ENCODE data around the gene DACH1. TPM values are rescaled to one million over a fixed set of nuclear protein-coding genes. Genes with fewer than 3 reads are reported as not detected.

The DACH1 gene
- total RNA-seq, 4 donors from 2014 or later, result 1.0 to 6.3 (median 2.4) TPM

DNA sequence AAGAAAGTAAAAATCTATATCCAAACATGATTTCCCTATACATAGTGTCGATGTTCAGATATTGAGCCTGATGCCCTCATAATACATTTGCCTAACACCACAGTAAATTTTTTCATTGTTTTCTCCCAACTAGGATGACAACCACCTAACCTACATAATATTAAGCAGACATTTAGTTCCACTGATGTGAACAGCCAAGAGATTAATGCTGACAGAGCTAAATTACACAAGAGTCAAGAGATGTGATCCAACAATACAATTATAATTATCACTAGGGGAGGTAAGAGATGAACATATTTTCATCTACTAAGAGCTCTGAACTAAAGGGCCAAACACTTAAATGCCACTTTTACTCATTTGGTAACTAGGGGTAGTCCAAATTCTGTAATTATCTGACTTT is 145.9 kb downstream of the DACH1 start:
- TF ChIP-seq, protein P1, sequence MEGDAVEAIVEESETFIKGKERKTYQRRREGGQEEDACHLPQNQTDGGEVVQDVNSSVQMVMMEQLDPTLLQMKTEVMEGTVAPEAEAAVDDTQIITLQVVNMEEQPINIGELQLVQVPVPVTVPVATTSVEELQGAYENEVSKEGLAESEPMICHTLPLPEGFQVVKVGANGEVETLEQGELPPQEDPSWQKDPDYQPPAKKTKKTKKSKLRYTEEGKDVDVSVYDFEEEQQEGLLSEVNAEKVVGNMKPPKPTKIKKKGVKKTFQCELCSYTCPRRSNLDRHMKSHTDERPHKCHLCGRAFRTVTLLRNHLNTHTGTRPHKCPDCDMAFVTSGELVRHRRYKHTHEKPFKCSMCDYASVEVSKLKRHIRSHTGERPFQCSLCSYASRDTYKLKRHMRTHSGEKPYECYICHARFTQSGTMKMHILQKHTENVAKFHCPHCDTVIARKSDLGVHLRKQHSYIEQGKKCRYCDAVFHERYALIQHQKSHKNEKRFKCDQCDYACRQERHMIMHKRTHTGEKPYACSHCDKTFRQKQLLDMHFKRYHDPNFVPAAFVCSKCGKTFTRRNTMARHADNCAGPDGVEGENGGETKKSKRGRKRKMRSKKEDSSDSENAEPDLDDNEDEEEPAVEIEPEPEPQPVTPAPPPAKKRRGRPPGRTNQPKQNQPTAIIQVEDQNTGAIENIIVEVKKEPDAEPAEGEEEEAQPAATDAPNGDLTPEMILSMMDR (IDR thresholded peaks at IDR 0.05), result no peak
- TF ChIP-seq EP300 (IDR thresholded peaks at IDR 0.05) (no peak), POLR2A (IDR thresholded peaks at IDR 0.05) (no peak), POLR2AphosphoS5 (IDR thresholded peaks at IDR 0.05) (no peak)
- H3K4me1 ChIP-seq, result no peaks in the 10 kb centered on the region
- H3K27me3 ChIP-seq, result no peaks in the 10 kb centered on the region
- H3K4me3 ChIP-seq, result no peak overlapping the region
- WGBS, result 93% methylated on average over 1 of the region's 1 CpG
- no peaks in the 10 kb centered on the region for H3K9me3 ChIP-seq
- DNase-seq (ENCODE audit: low spot score in 2 of 2), result no peak
- no peak overlapping the region for H3K27ac ChIP-seq
- no peaks in the 10 kb centered on the region for H3K36me3 ChIP-seq

DNA sequence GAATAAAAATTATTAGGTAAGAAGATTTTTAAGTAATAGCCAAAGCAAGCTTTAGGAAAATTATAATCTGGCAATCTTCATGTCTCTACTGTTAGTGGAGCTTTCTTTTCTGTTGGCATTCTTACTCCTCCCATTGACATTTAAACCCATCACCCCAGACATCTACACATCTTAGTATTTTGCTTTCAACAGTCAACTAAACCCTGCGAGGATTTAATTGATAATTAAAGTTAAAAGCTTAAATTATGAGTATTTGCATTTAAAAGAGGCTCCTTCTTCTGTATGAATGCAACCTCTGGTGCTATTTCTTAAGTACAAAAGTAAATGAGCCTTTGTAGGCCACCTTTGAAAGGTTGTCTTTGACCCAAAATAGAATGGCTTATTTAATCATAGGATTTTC is 148.1 kb downstream of the DACH1 start:
- no peaks in the 10 kb centered on the region for H3K4me1 ChIP-seq
- H3K9me3 ChIP-seq, result no peaks in the 10 kb centered on the region
- no peak for DNase-seq (ENCODE audit: low spot score in 2 of 2)
- H3K27ac ChIP-seq, result no peak overlapping the region
- no peak for TF ChIP-seq POLR2AphosphoS5 (IDR thresholded peaks at IDR 0.05)
- no peak for TF ChIP-seq EP300 (IDR thresholded peaks at IDR 0.05)
- WGBS, result 49% methylated on average over 1 of the region's 1 CpG
- no peaks in the 10 kb centered on the region for H3K27me3 ChIP-seq
- no peaks in the 10 kb centered on the region for H3K36me3 ChIP-seq
- no peak overlapping the region for H3K4me3 ChIP-seq

DNA sequence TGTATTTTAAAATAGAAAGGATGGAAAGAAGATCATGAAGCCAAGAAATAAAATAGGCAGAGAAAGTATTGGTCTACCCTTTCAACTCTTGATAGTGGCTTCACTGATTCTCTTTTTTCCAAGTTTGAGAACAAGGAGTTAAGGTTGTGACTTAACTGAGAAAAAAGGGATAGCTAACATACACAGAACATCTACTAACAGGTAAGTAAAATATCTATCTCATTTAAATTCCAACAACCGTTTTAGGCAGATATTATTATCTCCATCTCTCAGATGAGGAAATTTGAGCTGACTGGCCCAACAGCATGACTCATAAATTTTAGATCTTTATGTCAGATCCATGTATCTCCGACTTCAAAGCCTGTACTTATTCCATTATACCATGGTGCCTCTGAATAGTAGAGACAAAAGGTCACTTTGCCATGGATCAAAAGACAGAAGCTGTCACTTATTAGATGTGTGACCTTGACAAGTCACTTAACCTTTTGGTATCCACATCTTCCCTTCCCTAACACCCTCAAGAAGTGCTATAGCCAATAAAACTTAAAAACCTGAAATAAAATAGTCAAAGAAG is 152.1 kb downstream of the DACH1 start:
- Histone ChIP-seq H3K27ac (no peak overlapping the region), H3K27me3 (no peaks in the 10 kb centered on the region), H3K36me3 (no peaks in the 10 kb centered on the region), H3K4me3 (no peak overlapping the region), H3K4me1 (no peaks in the 10 kb centered on the region), H3K9me3 (no peaks in the 10 kb centered on the region)
- no peak for DNase-seq (ENCODE audit: low spot score in 2 of 2)
- TF ChIP-seq EP300 (IDR thresholded peaks at IDR 0.05) (no peak), POLR2AphosphoS5 (IDR thresholded peaks at IDR 0.05) (no peak), POLR2A (IDR thresholded peaks at IDR 0.05) (no peak)
- TF ChIP-seq, protein P1 (IDR thresholded peaks at IDR 0.05), result no peak
- WGBS, result 48% methylated on average over 2 of the region's 2 CpGs

DNA sequence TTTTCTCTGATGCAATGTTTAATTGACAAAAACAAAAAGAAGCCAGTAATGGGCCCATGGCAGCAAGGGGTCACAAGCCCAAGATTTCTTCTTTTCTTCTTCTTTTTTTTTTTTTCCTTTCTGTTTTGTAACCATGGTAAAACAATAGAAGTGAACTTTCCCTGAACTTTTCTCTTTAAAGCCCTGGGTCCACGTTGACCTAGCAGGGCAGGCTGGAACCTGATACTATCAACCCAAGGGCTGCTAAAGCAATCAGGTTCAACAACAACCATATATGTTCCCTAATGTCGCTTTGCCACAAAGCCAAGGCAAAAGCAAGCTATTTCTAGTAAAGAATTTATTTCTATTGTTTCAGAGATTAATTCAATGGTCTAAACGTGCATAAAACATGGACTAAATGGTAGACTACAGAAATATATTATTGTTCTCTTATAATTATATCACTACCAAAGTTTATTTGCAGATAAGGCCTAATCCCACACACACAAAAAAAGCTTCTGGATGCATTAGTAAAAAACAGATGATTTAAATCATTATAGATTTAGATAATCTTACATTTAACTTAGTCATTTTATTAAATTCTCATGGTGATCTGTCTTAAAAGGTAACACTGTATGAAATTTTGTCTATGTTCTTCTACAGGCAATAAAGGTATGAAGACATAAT is 153.9 kb downstream of the DACH1 start:
- H3K36me3 ChIP-seq, result no peaks in the 10 kb centered on the region
- no peak overlapping the region for H3K27ac ChIP-seq
- no peaks in the 10 kb centered on the region for H3K9me3 ChIP-seq
- H3K4me3 ChIP-seq, result no peak overlapping the region
- H3K4me1 ChIP-seq, result no peaks in the 10 kb centered on the region
- no peak for DNase-seq (ENCODE audit: low spot score in 2 of 2)
- H3K27me3 ChIP-seq, result no peaks in the 10 kb centered on the region
- 40% methylated on average over 3 of the region's 3 CpGs for WGBS
- TF ChIP-seq POLR2AphosphoS5 (IDR thresholded peaks at IDR 0.05) (no peak), EP300 (IDR thresholded peaks at IDR 0.05) (no peak), POLR2A (IDR thresholded peaks at IDR 0.05) (no peak)
- TF ChIP-seq, protein P1 (IDR thresholded peaks at IDR 0.05), result no peak

DNA sequence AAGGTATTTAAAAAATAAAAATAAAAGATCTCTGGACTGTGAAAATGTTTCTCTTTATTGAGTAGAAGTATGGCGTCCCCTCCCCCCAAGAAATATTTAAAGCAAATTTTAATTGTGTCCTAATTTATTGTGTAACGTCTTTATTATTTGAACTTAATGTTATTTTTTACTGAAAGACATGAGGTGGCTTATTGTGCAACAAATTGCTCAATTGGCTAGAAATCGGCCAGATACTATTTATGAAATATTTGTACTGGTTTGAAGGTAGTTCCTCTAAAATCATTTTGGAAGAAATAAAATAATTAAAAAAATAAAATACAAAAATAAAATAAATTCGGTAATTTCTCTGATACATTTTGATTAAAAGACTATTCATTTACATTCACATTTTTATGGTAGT is 162.3 kb downstream of the DACH1 start:
- TF ChIP-seq, protein P1 (IDR thresholded peaks at IDR 0.05), result no peak
- TF ChIP-seq EP300 (IDR thresholded peaks at IDR 0.05) (no peak), POLR2AphosphoS5 (IDR thresholded peaks at IDR 0.05) (no peak), POLR2A (IDR thresholded peaks at IDR 0.05) (no peak)
- H3K9me3 ChIP-seq, result no peaks in the 10 kb centered on the region
- H3K4me3 ChIP-seq, result no peak overlapping the region
- H3K4me1 ChIP-seq, result no peaks in the 10 kb centered on the region
- H3K36me3 ChIP-seq, result no peaks in the 10 kb centered on the region
- H3K27me3 ChIP-seq, result no peaks in the 10 kb centered on the region
- no peak overlapping the region for H3K27ac ChIP-seq
- WGBS, result 79% methylated on average over 4 of the region's 4 CpGs
- no peak for DNase-seq (ENCODE audit: low spot score in 2 of 2)

Measured in suprapubic skin (tissue), 4 donors.